ENCODE results near the gene C1orf21.

C1orf21 gene

DNA sequence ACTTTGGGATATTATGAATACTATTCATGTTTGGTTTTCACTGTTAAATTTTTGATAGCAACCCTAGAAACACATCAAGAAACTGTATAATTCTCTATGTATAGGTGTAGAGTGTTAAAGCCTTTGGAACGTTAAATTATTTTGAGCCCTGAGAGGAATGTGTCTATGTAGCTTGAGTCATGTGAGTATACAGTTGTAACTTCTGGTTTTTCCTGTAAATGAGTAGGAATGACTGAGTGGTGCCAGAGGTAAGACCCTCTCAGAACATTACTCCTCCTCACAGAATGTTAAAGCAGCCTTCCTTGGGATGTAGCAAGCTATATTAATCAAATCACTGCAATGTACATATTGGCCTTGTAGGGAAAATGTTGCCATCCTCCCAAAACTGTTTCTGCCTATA is 69.0 kb downstream of the C1orf21 start:
- DNase-seq = no peak

DNA sequence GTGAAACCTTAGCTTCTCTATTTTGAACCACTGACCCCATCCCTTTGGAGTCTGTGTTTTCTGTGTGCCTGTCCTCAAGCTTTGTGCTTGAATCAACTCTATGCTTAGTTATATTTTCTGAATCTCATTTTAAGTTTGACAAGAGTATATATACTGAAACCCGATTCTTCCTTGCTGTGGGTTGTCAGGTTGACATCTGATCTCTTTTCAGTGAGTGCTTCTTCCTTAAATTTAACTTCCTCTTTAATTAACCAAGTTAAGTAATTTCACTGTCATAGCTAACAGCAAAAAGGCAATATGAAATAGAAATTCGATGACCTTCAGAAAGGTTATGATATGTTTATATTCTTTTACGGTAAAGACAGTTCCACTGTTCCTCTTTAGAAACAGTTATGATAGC is 69.4 kb downstream of the C1orf21 start:
- no peak for DNase-seq

GRCh38 chr1:184457500-184457899 is 70.7 kb downstream of the C1orf21 start:
- no peak for DNase-seq

GRCh38 chr1:184461321-184461720 is 74.5 kb downstream of the C1orf21 start:
- DNase-seq = no peak

GRCh38 chr1:184462155-184462554 is 75.3 kb downstream of the C1orf21 start:
- DNase-seq = no peak

DNA sequence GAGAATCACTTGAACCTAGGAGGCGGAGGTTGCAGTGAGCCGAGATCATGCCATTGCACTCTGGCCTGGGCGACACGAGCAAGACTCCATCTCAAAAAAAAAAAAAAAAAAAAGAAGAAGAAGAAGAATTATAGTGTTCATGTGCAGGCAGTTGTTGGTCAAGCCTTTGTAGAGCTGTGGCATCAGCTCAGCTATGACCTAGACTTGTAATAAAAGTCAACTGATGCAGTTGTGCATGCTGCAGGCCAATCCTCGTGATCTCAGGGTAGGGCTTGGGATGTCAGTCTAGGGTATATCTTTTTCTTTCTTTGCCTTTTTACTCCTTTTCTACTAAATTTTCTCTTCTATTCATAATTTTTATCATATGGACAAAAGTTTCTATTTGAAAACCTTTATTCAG is 76.2 kb downstream of the C1orf21 start:
- DNase-seq = no peak

DNA sequence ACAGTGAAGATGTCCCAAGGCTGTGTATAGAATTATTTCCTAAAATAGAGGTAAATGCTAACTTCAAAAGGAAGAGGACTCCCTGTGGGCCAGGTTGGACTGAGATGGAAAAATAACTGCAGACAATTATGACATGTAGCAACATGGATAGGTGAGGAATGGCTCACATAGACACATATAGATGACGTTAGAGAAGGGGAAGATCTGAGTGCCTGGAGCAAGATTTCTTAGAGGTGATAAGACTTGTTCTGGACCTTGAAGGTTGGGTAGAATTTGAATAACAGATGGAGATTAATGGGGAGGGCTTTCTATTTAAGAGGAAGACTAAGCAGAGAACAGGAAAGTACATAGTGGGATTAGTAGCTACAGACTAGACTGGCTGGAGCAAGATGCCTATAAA is 76.9 kb downstream of the C1orf21 start:
- no peak for DNase-seq

DNA sequence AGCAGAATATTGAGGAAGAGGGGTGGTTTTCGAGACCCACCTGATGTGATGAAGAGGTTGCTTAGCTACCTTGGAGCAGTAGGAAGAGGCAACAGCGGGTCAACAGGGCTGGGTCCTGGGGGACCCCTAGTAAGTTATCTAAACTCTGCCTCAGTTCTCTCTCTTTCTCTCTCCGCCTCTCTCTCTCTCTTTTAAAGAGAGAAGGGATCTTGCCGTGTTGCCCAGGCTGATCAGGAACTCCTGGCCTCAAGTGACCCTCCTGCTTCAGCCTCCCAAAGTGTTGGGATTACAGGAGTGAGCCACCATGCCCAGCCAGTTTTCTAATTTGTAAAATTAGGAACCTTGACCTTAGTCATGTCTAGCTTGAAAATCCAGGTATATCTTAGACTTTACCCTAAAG is 77.9 kb downstream of the C1orf21 start:
- no peak for DNase-seq

DNA sequence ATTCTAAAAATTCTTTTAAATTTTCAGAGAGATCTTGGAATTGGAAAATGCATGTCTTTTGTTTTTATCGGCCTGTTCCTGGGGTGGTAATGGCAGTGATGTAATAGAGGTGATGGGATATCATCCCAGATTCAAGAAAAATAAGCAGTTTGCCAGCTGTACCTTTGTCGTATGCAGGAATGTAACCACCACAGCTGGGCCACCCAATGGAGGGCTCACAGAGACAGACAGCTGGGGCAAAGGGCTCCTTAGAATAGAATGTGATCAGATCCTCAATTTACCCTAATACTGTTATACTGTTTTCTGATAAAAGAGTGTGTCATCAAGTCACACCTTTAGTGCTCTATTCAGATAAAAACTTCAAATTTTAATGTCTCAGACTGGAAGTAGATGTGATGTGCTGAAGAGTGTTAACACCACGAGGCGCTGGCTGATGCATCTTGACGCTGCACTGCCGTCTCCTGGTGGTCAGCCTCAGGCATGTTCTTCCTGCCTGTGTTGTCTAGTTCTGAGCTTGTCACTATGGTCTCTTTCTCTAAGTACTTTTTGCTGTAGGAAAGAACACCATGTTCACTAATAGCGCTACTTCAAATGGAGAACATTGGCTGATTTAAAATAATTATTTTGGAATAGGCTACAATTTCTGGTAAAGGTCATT is 78.8 kb downstream of the C1orf21 start:
- no peak for DNase-seq

- DNase-seq = no peak
Observed at GRCh38 chr1:184467295-184467694, 80.5 kb downstream of the C1orf21 start.

DNA sequence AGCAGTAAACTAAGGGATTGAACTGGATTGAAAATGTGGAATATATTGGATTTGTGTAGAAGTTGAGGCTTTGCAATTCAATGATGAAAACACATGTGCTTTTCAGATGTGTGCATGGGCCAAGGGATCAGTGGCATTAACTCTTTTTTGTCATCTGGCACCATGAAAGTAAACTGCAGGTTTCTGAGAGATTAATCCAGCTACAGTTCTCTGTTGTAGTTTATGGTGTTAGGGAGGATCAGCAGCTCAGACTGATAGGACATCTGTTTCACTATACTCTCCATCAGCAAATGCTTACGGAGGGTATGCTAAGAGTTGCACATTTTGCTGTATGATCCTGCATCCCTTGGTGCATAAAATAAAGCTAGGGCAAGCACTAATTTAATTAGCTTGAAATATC is 82.6 kb downstream of the C1orf21 start:
- no peak for DNase-seq

DNA sequence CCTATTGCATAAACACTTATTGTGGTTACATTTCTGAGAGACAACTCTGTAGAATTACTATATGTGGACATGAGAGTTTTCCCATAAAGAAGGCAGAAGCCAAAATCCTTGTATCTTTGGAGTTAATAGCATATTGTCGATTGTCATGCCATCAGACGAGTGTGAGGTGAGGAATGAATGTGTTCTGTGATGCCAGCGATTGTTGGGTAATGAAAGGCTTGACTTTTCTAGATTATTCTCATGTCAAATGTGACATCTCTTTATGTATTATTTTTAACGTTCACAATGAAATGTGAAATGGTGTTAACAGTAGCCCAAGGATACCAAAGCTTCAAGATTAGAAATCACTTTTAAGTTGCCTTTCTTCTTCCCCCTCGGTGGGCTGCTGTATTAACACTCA is 84.9 kb downstream of the C1orf21 start:
- no peak for DNase-seq

- no peak for DNase-seq
Observed at GRCh38 chr1:184472136-184472535, 85.3 kb downstream of the C1orf21 start.

- DNase-seq = no peak
Observed at GRCh38 chr1:184473176-184473966, 86.5 kb downstream of the C1orf21 start.

GRCh38 chr1:184476187-184476586 is 89.4 kb downstream of the C1orf21 start:
- DNase-seq = no peak

GRCh38 chr1:184479435-184480167 is 92.8 kb downstream of the C1orf21 start:
- DNase-seq = no peak

DNA sequence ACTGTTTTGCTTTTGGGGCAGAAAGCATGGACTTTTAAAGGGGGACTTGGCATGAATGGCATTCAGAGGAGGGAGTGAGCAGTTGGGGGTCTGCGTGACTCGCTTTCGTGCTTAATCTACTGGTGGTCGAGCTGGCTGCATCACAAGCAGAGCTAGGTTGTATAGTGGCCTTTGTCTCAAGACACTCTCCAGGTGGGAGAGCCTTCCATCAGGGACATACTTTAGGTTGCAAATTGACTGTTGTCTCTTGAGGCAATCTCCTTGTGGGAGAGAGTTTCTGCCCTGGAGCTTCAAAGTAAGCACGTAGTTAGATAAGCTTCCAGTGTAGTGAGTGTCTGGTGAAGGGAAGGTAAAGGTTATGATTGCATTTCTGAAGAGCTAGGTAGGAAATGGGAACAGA is 93.9 kb downstream of the C1orf21 start:
- DNase-seq = no peak

DNA sequence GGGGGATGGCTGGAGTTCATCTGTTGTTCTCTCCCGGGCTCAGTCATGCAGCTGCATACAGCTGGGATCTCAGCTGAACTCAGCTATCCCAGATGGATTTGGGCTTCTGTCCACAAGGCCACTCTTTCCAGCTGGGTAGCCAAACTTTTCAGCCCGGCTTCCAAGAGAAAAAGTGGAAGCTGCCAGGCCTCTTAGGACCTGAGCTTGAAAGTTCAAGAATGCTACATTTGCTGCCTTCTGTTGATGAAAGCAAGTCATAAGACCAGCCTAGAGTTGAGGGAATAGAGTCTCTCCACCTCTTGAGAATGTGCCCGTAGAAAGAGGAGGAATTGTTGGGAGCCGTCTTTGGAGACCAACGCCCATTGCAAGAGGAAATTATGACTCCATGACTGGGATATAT is 95.3 kb downstream of the C1orf21 start:
- no peak for DNase-seq

GRCh38 chr1:184483101-184483683 is 96.4 kb downstream of the C1orf21 start:
- no peak for DNase-seq

- DNase-seq = no peak
Observed at GRCh38 chr1:184485751-184486723, 99.2 kb downstream of the C1orf21 start.

GRCh38 chr1:184486761-184487445 is 100.1 kb downstream of the C1orf21 start:
- DNase-seq = no peak

Data from NCI-H2029 (cell line).